GM12873 (cell line): Measurements from ENCODE around the gene ZBTB21.

Source experiments
- TF ChIP-seq, protein P1 (sequence below): IDR thresholded peaks from 2 replicates; pipeline ENCODE4 v1.5.1; 2012; ENCODE audit warnings: low read depth, mild to moderate bottlenecking, moderate library complexity, low read length, control low read depth; ENCODE audit not compliant: insufficient read depth; ENCODE audit errors: missing control alignments

Gene ZBTB21

DNA sequence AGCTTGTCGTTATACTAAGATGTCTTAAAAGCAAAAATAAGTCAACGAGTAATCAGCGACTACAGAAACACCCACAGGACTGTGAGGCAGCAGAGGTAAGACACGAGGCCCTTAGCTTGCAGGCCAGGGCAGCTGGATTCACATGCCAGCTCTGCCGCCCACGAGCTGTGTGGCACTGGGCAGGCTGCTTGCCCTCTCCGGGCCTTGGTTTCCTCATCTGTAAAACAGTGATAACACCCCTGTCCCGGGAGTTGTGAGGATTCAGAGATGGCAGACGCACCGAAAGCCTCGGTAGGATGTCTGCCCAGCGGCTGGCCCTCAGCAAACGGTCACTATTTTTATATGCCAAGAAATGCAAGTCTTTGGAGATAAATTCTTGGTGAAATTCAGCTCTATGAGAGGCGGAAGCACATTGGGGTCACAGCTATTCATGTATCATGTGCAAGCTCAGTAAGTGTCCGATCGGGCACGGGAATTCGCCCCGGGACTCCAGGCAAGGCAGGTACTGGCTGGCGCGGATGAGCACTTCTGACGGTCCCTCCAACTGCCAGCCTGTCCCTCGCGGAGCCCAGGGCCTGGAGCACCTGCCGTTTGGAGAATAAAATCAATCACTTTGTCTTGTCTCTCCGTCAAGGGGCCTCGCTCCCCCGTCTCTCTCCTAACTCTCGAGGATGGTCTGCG, 57.5 kb downstream of the ZBTB21 start:
- TF ChIP-seq, protein P1, sequence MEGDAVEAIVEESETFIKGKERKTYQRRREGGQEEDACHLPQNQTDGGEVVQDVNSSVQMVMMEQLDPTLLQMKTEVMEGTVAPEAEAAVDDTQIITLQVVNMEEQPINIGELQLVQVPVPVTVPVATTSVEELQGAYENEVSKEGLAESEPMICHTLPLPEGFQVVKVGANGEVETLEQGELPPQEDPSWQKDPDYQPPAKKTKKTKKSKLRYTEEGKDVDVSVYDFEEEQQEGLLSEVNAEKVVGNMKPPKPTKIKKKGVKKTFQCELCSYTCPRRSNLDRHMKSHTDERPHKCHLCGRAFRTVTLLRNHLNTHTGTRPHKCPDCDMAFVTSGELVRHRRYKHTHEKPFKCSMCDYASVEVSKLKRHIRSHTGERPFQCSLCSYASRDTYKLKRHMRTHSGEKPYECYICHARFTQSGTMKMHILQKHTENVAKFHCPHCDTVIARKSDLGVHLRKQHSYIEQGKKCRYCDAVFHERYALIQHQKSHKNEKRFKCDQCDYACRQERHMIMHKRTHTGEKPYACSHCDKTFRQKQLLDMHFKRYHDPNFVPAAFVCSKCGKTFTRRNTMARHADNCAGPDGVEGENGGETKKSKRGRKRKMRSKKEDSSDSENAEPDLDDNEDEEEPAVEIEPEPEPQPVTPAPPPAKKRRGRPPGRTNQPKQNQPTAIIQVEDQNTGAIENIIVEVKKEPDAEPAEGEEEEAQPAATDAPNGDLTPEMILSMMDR = no peak

DNA sequence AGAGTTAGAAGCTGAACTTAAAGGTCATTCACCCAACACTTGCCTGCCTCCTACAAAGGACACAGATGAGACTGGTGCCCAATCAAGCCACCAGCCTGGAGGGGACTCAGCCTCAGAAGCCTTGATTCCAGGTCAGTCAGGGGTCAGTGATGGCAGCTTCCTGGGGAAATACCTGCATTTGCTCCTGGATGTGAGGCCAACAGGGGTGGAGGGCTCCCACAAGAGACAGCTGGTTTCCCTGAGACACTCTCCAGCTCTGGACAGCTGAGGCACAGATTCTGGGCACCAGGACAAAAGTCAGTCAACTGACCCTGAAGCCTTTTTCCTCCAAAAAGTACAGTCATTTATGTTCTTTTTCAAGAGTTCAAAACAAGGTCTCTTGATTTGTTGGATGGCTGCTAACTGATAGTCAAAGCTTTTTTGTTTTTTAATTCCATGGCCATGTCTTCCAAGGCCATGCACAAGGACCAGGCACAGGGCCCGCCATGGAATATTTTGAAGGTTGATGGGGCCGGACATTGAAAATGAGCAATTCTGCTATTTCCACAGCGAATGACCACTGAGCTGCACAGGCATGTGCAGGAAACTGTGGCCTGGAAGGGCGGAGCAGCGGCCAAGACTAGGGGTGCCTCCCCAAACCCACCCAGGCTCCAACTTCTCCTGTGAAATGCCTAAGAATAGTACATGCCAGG, 58.1 kb downstream of the ZBTB21 start:
- TF ChIP-seq, protein P1 = no peak

DNA sequence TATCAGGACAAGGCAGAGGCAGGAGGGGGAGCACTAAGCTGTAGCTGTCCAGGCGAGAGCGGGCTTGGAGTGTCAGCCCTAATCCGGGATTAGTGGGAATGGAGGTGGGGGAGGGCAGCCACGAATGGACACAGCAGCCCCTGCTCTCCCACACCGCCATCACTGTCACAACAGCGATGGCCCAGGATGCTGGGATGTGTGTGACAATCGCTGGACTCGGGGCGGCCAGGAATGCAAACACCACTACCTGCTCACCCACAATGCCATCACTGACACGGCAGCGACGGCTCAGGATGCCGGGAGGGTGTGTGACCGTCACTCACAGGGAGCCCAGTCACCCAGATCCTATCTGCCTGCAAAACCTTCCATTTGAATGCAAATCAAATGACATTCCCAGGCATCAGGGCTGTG, 59.2 kb downstream of the ZBTB21 start:
- TF ChIP-seq, protein P1 = no peak

DNA sequence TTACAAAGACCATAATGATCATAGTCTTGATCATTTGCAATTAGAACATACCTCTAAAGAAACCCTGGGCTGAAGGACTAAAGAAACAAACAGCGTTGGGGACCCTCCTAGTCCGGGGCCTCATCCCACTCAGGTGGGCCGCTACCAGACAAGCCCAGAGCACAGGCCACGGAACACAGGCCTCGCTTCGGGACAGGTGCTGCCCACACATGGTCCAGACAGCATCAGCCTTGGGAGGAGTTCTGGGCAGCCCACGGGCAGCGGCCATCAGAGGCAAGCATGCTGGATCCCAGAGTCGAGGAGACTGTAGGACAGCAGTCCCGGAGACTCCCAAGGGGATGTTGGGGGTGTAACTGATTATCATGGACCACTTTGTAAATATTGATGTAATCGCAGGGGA, 61.3 kb downstream of the ZBTB21 start:
- TF ChIP-seq, protein P1 = no peak

DNA sequence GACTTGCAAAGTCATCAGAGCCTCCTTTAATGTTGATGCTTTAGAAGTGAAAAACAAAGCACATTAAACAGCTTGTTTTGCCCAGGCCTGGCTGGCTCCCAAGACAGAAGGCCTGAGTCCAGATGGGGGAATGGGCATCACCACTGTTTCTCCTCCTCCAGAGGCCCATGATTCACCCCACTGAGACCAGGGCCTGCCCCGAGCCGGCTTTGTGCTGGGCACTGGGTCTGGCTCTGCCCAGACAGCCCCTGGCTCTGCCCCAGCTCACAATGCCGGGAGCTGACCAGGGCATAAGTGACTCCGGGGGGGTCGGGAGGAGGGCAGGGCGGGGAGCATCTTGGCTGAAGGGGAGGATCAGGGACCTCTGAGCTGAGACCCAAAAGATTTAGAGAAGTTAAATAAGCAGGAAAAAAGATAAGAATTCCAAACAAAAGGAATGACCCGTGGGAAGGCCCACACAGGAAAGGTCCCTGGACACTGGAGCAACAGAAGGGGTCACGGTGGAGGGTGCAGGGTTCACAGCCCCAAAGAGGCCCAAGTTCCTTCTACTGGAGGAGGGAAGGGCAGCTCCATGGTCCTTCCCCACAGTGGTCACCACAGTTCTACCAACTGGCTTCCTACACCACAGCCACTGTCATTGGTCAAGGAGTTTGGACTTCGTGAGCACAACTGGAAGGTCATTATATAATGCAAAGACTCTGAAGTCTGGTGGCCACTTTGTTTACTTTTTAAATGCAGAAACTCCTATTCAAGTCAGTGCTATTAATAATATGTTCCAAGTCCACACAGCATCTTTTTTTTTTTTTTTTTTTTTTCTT, 61.9 kb downstream of the ZBTB21 start:
- TF ChIP-seq, protein P1 = no peak

DNA sequence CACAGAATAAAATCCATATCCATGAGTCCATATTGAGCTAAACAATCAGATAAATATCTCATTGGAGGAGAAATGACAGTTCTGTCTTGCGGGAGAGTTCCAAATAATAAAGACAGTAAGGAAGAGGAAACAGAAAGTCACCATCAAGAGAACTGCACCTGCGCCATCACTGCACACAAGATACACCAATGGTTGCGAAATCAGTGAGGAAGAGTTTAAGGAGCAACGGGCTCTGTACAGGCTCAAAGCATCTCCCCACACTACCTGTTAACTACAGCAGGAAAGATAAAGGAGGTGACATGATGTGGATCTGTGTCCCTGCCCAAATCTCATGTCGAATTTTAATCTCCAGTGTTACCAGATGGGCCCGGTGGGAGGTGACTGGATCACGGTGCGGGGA, 64.2 kb downstream of the ZBTB21 start:
- TF ChIP-seq, protein P1 = no peak

DNA sequence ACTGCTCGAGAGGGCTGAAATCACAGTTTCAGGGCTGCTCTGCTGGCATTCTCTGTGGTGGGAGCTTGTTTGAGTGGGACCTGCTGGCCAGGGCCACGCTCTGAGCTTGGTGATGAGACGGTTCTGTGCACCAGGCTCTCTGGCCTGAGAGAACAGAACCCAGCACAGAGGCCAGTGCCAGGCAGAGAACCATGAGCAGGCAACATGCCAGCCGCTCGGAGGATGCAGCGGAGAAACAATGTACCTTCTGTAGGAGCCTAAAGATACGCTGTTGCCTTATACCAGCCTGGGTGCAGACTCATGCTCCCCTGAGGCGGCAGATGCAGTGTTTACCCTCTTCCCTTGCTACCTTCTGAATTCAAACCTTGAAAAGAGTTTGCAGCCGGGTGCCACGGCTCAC, 66.3 kb downstream of the ZBTB21 start:
- TF ChIP-seq, protein P1 = no peak
